GM18499 (cell line): ENCODE results near the gene FREM1.

ENCODE experiments used
- ATAC-seq: cut with Tn5 transposase; IDR thresholded peaks from one replicate; pipeline ENCODE4 v1.9.1; 2021; ENCODE audit warnings: moderate number of reproducible peaks; ENCODE audit not compliant: insufficient read depth, unreplicated experiment

The FREM1 gene

GRCh38 chr9:14911046-14911445 lies 818 bp upstream of the FREM1 start:
- no peak for ATAC-seq

- ATAC-seq: no peak
These were observed 647 bp downstream of the FREM1 start for GRCh38 chr9:14909601-14909960.

GRCh38 chr9:14909181-14909580 lies 1.0 kb downstream of the FREM1 start:
- ATAC-seq: no peak

GRCh38 chr9:14908295-14909180 lies 1.7 kb downstream of the FREM1 start:
- ATAC-seq: no peak

GRCh38 chr9:14907696-14908095 lies 2.5 kb downstream of the FREM1 start:
- no peak for ATAC-seq

- no peak for ATAC-seq
These were observed 2.9 kb downstream of the FREM1 start for GRCh38 chr9:14907360-14907685.

GRCh38 chr9:14906644-14907359 lies 3.4 kb downstream of the FREM1 start:
- ATAC-seq: no peak

GRCh38 chr9:14906000-14906399 lies 4.2 kb downstream of the FREM1 start:
- ATAC-seq: no peak

GRCh38 chr9:14903040-14903439 lies 7.2 kb downstream of the FREM1 start:
- ATAC-seq: no peak

- ATAC-seq: no peak
These were observed 7.7 kb downstream of the FREM1 start for GRCh38 chr9:14902561-14902960.

GRCh38 chr9:14899815-14900193 lies 10.4 kb downstream of the FREM1 start:
- ATAC-seq: no peak

- ATAC-seq: no peak
These were observed 11.0 kb downstream of the FREM1 start for GRCh38 chr9:14899042-14899814.

GRCh38 chr9:14895806-14896205 lies 14.4 kb downstream of the FREM1 start:
- no peak for ATAC-seq

- no peak for ATAC-seq
These were observed 16.9 kb downstream of the FREM1 start for GRCh38 chr9:14893280-14893679.

- ATAC-seq: no peak
These were observed 18.9 kb downstream of the FREM1 start for GRCh38 chr9:14891332-14891731.

- no peak for ATAC-seq
These were observed 20.8 kb downstream of the FREM1 start for GRCh38 chr9:14889451-14889850.

GRCh38 chr9:14888875-14889274 lies 21.4 kb downstream of the FREM1 start:
- no peak for ATAC-seq

GRCh38 chr9:14888272-14888671 lies 22.0 kb downstream of the FREM1 start:
- ATAC-seq: no peak

GRCh38 chr9:14887149-14887548 lies 23.1 kb downstream of the FREM1 start:
- ATAC-seq: no peak

- no peak for ATAC-seq
These were observed 26.8 kb downstream of the FREM1 start for GRCh38 chr9:14883310-14883944.

GRCh38 chr9:14882090-14882489 lies 28.1 kb downstream of the FREM1 start:
- no peak for ATAC-seq
